Keratinocyte (primary cell): ENCODE results near the gene RTEL1. TPM values are rescaled to one million over a fixed set of nuclear protein-coding genes. Genes with fewer than 3 reads are reported as not detected.

Source experiments
- DNase-seq: peaks from one replicate; pipeline ENCODE4 v3.0.0-alpha.2; 2011; ENCODE audit warnings: low read depth, missing footprints, low spot score
- FAIRE-seq: peaks from 2 replicates; lab custom pipeline; 2011; peaks lifted over from hg19 to GRCh38; lab: Jason Lieb, UNC
- H2AFZ ChIP-seq: 2 replicates; pipeline ENCODE4 v1.6.0; 2012; ENCODE audit warnings: low read length, control low read depth, inconsistent platforms; ENCODE audit not compliant: control insufficient read depth
- H3K27ac ChIP-seq: 2 replicates; pipeline ENCODE4 v1.5.1; 2011; ENCODE audit warnings: low read length; ENCODE audit not compliant: control insufficient read depth, insufficient read depth
- H3K27me3 ChIP-seq: 3 replicates; pipeline ENCODE4 v1.6.0; 2011; ENCODE audit warnings: low read length; ENCODE audit not compliant: control insufficient read depth, insufficient read depth; ENCODE audit errors: extremely low read depth
- H3K36me3 ChIP-seq, 2 experiments: 2 replicates in 1 of 2; 3 replicates in 1 of 2; pipeline ENCODE4 v1.5.1; 2011; ENCODE audit warnings: low read length in 2 of 2, mild to moderate bottlenecking in 1 of 2; ENCODE audit not compliant: control insufficient read depth in 2 of 2, insufficient read depth in 2 of 2; ENCODE audit errors: extremely low read depth in 1 of 2
- H3K4me1 ChIP-seq: 3 replicates; pipeline ENCODE4 v1.5.1; 2011; ENCODE audit warnings: low read length; ENCODE audit not compliant: control insufficient read depth, insufficient read depth; ENCODE audit errors: extremely low read depth
- H3K4me2 ChIP-seq: 3 replicates; pipeline ENCODE4 v1.6.0; 2011; ENCODE audit warnings: low read depth, low read length; ENCODE audit not compliant: control insufficient read depth, insufficient read depth; ENCODE audit errors: extremely low read depth
- H3K4me3 ChIP-seq, 3 experiments: fragments of 200-600 bp in 1 of 3; sonication (generic) in 1 of 3; 2 replicates in 2 of 3; 3 replicates in 1 of 3; pipeline ENCODE4 v1.5.1; 2011 to 2016; ENCODE audit warnings: low read length in 3 of 3, mild to moderate bottlenecking in 3 of 3, control low read depth in 2 of 3, inconsistent platforms in 1 of 3, low read depth in 1 of 3, mixed read lengths in 1 of 3, mixed run types in 1 of 3, moderate library complexity in 1 of 3; ENCODE audit not compliant: control insufficient read depth in 2 of 3, insufficient read depth in 2 of 3; ENCODE audit errors: extremely low read depth in 1 of 3
- H3K79me2 ChIP-seq: 2 replicates; pipeline ENCODE4 v1.6.0; 2012; ENCODE audit warnings: low read length; ENCODE audit not compliant: control insufficient read depth, insufficient read depth
- H3K9ac ChIP-seq: 3 replicates; pipeline ENCODE4 v1.6.0; 2011; ENCODE audit warnings: low read length; ENCODE audit not compliant: control insufficient read depth, insufficient read depth; ENCODE audit errors: extremely low read depth
- H3K9me1 ChIP-seq: 3 replicates; pipeline ENCODE4 v1.6.0; 2011; ENCODE audit warnings: low read length; ENCODE audit not compliant: control insufficient read depth, insufficient read depth; ENCODE audit errors: extremely low read depth
- H3K9me3 ChIP-seq: 2 replicates; pipeline ENCODE4 v1.5.1; 2012; ENCODE audit warnings: low read depth, low read length; ENCODE audit not compliant: control insufficient read depth
- H4K20me1 ChIP-seq: 3 replicates; pipeline ENCODE4 v1.6.0; 2011; ENCODE audit warnings: low read length; ENCODE audit not compliant: control insufficient read depth, insufficient read depth; ENCODE audit errors: extremely low read depth
- CTCF ChIP-seq, 3 experiments: IDR thresholded peaks in 1 of 3; conservative IDR thresholded peaks in 1 of 3; optimal IDR thresholded peaks in 1 of 3; 2 replicates in 2 of 3; 3 replicates in 1 of 3; pipeline versions ENCODE3 to v1.5.1; 2011; ENCODE audit warnings: low read length in 3 of 3, mild to moderate bottlenecking in 3 of 3, moderate library complexity in 2 of 3, control low read depth in 1 of 3, inconsistent platforms in 1 of 3; ENCODE audit not compliant: insufficient read depth in 2 of 3; ENCODE audit errors: extremely low read depth in 1 of 3
- EZH2 ChIP-seq: IDR thresholded peaks from one replicate; pipeline ENCODE4 v1.6.1; 2012; ENCODE audit warnings: inconsistent platforms, mild to moderate bottlenecking, low read length, moderate library complexity
- dilution Hi-C: fragments of 300-500 bp; cut with MboI; formaldehyde crosslinking; loops from one replicate; pipeline ENCODE4 v1.7.0; 2020; ENCODE audit warnings: low sequenced_read_pairs; ENCODE audit not compliant: extremely low pct_ligation_motif_present
- polyA minus RNA-seq, 3 experiments: library from RNA; depleted of rRNA, polyadenylated mRNA; stranded (reverse); fragments of >200 nt; gene quantifications; 1 replicate in 1 of 3; 2 replicates in 1 of 3; 3 replicates in 1 of 3; pipeline ENCODE4 v1.2.3, GENCODE V29; 2011
- polyA plus RNA-seq, 5 experiments: library from polyadenylated mRNA; depleted of rRNA in 3 of 5; stranded (reverse) in 3 of 5; stranded (forward) in 1 of 5; unstranded in 1 of 5; fragments of >200 nt; gene quantifications; 1 replicate in 1 of 5; 2 replicates in 3 of 5; 3 replicates in 1 of 5; pipeline versions ENCODE4 v1.2.1 to v1.2.3, GENCODE V29; 2011 to 2012; ENCODE audit warnings: missing spikeins in 2 of 5, low read depth in 1 of 5, low replicate concordance in 1 of 5

Gene RTEL1
- 7.7 to 12.4 TPM (median 11.2 TPM) in 3 replicates for polyA plus RNA-seq
- polyA plus RNA-seq (2011; ENCODE audit: low read depth), result 7.8 TPM
- polyA plus RNA-seq (2011; cell fraction: cytosol; rRNA removed), result 4.5 and 4.8 TPM in 2 replicates
- polyA plus RNA-seq (2011; cell fraction: nucleus; rRNA removed), result 31.9 and 39.3 TPM in 2 replicates
- polyA plus RNA-seq (2012; ENCODE audit: low replicate concordance), result 3.2 and 9.4 TPM in 2 replicates
- 22.4 to 33.4 TPM (median 26.1 TPM) in 3 replicates for polyA minus RNA-seq
- 11.3 TPM for polyA minus RNA-seq (2011; cell fraction: cytosol; rRNA and poly(A)+ RNA removed)
- polyA minus RNA-seq (2011; cell fraction: nucleus; rRNA and poly(A)+ RNA removed), result 13.1 and 25.1 TPM in 2 replicates

GRCh38 chr20:63657937-63658748, at the start of gene RTEL1:
TSS of gene RTEL1 (plus strand) at chr20:63658312. CDS start at chr20:63659403, 1,091 bp downstream.
- no peak for TF ChIP-seq EZH2
- TF ChIP-seq CTCF (optimal IDR thresholded peaks at IDR 0.05 in 1 of 3, IDR thresholded peaks at IDR 0.05 in 1 of 3, conservative IDR thresholded peaks at IDR 0.05 in 1 of 3; ENCODE audit: extremely low read depth in 1 of 3, insufficient read depth in 2 of 3, low read length in 3 of 3), result no peak
- Histone ChIP-seq H3K4me2 (peak within 1 kb of the TSS; percentile 80), H3K9me3 (no peaks in the 10 kb centered on the region), H3K27ac (peak within 1 kb of the TSS; percentile 55), H3K27me3 (no peaks in the 10 kb centered on the region), H3K4me3 (peak within 1 kb of the TSS; percentile 81 to 97 (median 94)), H3K9ac (peak within 1 kb of the TSS; percentile 83), H3K36me3 (peaks cover 9 to 17% of the 10 kb centered on the region in 2 experiments), H3K4me1 (peaks cover 14% of the 10 kb centered on the region), H3K79me2 (peaks cover 25% of the 10 kb centered on the region), H3K9me1 (no peaks in the 10 kb centered on the region), H2AFZ (peak within 1 kb of the TSS; percentile 96), H4K20me1 (no peaks in the 10 kb centered on the region)
- dilution Hi-C loops, result no loop called here
- FAIRE-seq (no peak), DNase-seq (peak; percentile 30)

GRCh38 chr20:63610581-63611435, 47.3 kb upstream of the RTEL1 start:
- Histone ChIP-seq H3K9me1 (no peaks in the 10 kb centered on the region), H3K9ac (no peak overlapping the region), H3K4me2 (no peak overlapping the region), H3K4me1 (peaks cover 2% of the 10 kb centered on the region), H3K4me3 (no peak overlapping the region), H3K27ac (no peak overlapping the region), H3K9me3 (no peaks in the 10 kb centered on the region), H2AFZ (no peak overlapping the region), H4K20me1 (no peaks in the 10 kb centered on the region), H3K79me2 (peaks cover 16% of the 10 kb centered on the region), H3K27me3 (no peaks in the 10 kb centered on the region), H3K36me3 (peaks cover 4 to 7% of the 10 kb centered on the region in 2 experiments)
- TF ChIP-seq CTCF (optimal IDR thresholded peaks at IDR 0.05 in 1 of 3, IDR thresholded peaks at IDR 0.05 in 1 of 3, conservative IDR thresholded peaks at IDR 0.05 in 1 of 3; ENCODE audit: extremely low read depth in 1 of 3, insufficient read depth in 2 of 3, low read length in 3 of 3) (no peak), EZH2 (no peak)
- FAIRE-seq (no peak), DNase-seq (no peak)
- dilution Hi-C loops, result no loop called here
